HL-60 (cell line): ENCODE results near the gene ADGRF4.

Experiments used
- DNase-seq, 2 experiments: peaks; one replicate each; pipeline ENCODE4 v3.0.0-alpha.2; 2010 to 2020; ENCODE audit warnings: low read depth in 1 of 2, low spot score in 1 of 2
- H3K27ac ChIP-seq: fragments of 250-450 bp; sonication (Bioruptor Pico); replicated peaks from 2 replicates; pipeline ENCODE4 v1.5.1; 2020; ENCODE audit warnings: mild to moderate bottlenecking, moderate library complexity
- H3K27me3 ChIP-seq: fragments of 250-450 bp; sonication (Bioruptor Pico); 2 replicates; pipeline ENCODE4 v1.5.1; 2021; ENCODE audit warnings: mild to moderate bottlenecking, moderate library complexity; ENCODE audit not compliant: insufficient read depth, poor library complexity, severe bottlenecking
- H3K4me3 ChIP-seq: replicated peaks from 2 replicates; pipeline ENCODE4 v1.5.1; 2011; ENCODE audit warnings: mild to moderate bottlenecking, control low read depth, low read length; ENCODE audit not compliant: insufficient read depth
- GABPA ChIP-seq: IDR thresholded peaks from 2 replicates; pipeline ENCODE4 v1.6.1; 2012; ENCODE audit warnings: low read depth
- POLR2AphosphoS5 ChIP-seq: IDR thresholded peaks from 2 replicates; pipeline ENCODE4 v1.6.1; 2012; ENCODE audit warnings: low read depth
- SPI1 ChIP-seq: IDR thresholded peaks from 2 replicates; pipeline ENCODE4 v1.6.1; 2012; ENCODE audit warnings: low read depth, mild to moderate bottlenecking, borderline replicate concordance
- TF ChIP-seq, protein P1 (sequence below): IDR thresholded peaks from 2 replicates; pipeline ENCODE4 v1.6.1; 2012; ENCODE audit warnings: low read depth; ENCODE audit not compliant: insufficient replicate concordance
- TF ChIP-seq, protein P2 (sequence below): IDR thresholded peaks from one replicate; pipeline ENCODE4 v1.5.1; 2011; ENCODE audit warnings: low read length, control low read depth, inconsistent platforms; ENCODE audit not compliant: insufficient read depth

The ADGRF4 gene

DNA sequence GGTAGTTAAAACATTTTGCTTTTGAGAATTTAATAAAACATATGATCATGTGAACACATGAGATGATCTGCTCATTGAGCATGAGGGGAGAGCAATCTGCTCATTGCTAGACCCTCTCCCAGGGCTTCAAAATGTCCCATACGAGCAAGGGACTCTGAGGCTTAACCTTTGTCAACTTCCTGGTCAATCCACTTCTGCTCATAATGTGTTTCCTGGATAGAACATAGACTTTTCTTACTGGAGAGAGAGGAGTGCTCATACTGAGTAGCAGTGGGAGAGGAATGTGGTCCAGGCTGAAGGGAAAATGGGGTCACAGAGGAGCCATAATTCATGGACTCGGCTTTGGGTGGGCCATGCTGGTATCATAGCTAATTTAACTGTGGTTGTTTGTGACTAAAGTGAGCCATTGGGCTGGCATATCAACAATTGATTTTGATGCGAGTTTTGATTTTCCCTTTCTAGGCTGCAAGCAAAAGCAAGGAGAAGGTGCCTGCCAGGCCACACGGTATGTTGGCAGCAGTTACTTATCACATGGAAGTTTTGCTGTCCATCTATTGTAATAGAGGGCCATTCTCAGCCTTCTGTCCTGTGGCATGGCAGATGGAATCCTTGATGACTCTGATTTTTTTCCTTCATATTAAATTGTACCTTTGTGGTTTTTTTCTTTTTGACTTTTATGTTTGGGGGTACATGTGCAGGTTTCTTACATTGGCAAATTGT lies 20.8 kb upstream of the ADGRF4 start:
- Histone ChIP-seq H3K4me3 (no peak overlapping the region), H3K27me3 (no peaks in the 10 kb centered on the region), H3K27ac (no peak overlapping the region)
- TF ChIP-seq, protein P1, sequence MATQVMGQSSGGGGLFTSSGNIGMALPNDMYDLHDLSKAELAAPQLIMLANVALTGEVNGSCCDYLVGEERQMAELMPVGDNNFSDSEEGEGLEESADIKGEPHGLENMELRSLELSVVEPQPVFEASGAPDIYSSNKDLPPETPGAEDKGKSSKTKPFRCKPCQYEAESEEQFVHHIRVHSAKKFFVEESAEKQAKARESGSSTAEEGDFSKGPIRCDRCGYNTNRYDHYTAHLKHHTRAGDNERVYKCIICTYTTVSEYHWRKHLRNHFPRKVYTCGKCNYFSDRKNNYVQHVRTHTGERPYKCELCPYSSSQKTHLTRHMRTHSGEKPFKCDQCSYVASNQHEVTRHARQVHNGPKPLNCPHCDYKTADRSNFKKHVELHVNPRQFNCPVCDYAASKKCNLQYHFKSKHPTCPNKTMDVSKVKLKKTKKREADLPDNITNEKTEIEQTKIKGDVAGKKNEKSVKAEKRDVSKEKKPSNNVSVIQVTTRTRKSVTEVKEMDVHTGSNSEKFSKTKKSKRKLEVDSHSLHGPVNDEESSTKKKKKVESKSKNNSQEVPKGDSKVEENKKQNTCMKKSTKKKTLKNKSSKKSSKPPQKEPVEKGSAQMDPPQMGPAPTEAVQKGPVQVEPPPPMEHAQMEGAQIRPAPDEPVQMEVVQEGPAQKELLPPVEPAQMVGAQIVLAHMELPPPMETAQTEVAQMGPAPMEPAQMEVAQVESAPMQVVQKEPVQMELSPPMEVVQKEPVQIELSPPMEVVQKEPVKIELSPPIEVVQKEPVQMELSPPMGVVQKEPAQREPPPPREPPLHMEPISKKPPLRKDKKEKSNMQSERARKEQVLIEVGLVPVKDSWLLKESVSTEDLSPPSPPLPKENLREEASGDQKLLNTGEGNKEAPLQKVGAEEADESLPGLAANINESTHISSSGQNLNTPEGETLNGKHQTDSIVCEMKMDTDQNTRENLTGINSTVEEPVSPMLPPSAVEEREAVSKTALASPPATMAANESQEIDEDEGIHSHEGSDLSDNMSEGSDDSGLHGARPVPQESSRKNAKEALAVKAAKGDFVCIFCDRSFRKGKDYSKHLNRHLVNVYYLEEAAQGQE: no peak
- TF ChIP-seq, protein P2, sequence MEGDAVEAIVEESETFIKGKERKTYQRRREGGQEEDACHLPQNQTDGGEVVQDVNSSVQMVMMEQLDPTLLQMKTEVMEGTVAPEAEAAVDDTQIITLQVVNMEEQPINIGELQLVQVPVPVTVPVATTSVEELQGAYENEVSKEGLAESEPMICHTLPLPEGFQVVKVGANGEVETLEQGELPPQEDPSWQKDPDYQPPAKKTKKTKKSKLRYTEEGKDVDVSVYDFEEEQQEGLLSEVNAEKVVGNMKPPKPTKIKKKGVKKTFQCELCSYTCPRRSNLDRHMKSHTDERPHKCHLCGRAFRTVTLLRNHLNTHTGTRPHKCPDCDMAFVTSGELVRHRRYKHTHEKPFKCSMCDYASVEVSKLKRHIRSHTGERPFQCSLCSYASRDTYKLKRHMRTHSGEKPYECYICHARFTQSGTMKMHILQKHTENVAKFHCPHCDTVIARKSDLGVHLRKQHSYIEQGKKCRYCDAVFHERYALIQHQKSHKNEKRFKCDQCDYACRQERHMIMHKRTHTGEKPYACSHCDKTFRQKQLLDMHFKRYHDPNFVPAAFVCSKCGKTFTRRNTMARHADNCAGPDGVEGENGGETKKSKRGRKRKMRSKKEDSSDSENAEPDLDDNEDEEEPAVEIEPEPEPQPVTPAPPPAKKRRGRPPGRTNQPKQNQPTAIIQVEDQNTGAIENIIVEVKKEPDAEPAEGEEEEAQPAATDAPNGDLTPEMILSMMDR: no peak
- no peak for TF ChIP-seq SPI1
- DNase-seq: no peak

DNA sequence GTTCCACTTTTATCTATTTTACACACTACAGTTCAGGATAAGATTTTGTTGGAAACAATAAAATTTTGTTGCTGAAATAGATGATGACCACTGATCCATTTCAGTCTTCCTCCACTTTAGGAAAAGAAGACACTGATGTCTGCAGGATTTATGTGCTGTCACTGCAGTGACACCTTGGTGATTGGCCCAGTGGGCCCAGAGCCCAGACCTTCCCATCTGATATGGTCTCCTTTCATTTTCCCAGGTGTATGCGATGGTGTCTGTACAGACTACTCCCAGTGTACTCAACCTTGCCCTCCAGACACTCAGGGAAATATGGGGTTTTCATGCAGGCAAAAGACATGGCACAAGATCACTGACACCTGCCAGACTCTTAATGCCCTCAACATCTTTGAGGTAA lies 19.6 kb upstream of the ADGRF4 start:
- DNase-seq: no peak
- no peak overlapping the region for H3K27ac ChIP-seq
- TF ChIP-seq, protein P1: no peak
- TF ChIP-seq GABPA (no peak), POLR2AphosphoS5 (no peak)
- no peak overlapping the region for H3K4me3 ChIP-seq
- H3K27me3 ChIP-seq: no peaks in the 10 kb centered on the region

DNA sequence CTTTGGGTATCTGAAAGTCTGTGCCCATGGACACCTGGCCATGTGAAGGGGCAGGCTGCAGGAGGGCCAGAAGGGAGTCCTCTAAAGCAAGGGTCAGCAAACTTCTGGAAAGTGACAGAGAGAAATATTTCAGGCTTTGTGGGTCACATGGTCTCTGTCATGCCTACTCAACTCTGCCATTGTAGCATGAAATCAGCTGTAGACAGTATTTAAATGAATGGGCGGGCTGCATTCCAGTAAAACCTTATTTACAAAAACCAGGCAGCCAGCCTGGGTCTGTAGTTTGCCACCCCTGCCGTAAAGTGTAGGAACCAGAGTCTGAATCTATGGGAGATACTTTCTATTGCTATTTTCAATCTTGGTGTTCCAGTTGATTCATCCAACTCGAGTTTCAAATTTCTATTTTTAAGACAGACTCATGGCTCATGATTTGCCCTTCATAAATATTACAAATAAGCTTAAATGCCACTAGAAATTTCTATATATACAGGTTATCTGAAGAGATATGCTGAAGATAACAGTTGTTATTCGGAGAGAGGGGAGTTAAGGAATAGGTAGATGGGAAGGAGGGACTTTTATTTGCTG lies 19.0 kb upstream of the ADGRF4 start:
- H3K27me3 ChIP-seq: no peaks in the 10 kb centered on the region
- TF ChIP-seq SPI1 (no peak), POLR2AphosphoS5 (no peak), GABPA (no peak)
- TF ChIP-seq, protein P1: no peak
- TF ChIP-seq, protein P2: no peak
- no peak overlapping the region for H3K4me3 ChIP-seq
- no peak overlapping the region for H3K27ac ChIP-seq
- no peak for DNase-seq
